Neural crest cell (in vitro differentiated cells): ENCODE measurements around the gene ASZ1. TPM values are rescaled to one million over a fixed set of nuclear protein-coding genes. Genes with fewer than 3 reads are reported as not detected.
A peak's percentile ranks its signal among the peaks of the same experiment; 100 is the strongest.

ENCODE experiments used
- DNase-seq: peaks from one replicate; pipeline ENCODE4 v3.0.0; 2021; ENCODE audit warnings: low read depth, mixed read lengths, low spot score
- H3K27ac Mint-ChIP-seq: one replicate; pipeline ENCODE4 v1.8.0; 2021; ENCODE audit warnings: mild to moderate bottlenecking, mixed read lengths; ENCODE audit not compliant: unreplicated experiment
- H3K27me3 Mint-ChIP-seq: 2 replicates; pipeline ENCODE4 v1.8.0; 2021; ENCODE audit warnings: low read depth, mild to moderate bottlenecking, mixed read lengths
- H3K36me3 Mint-ChIP-seq: 2 replicates; pipeline ENCODE4 v1.8.0; 2021; ENCODE audit warnings: low read depth, mild to moderate bottlenecking, mixed read lengths
- H3K4me1 Mint-ChIP-seq: 2 replicates; pipeline ENCODE4 v1.8.0; 2021; ENCODE audit warnings: mixed read lengths
- H3K4me3 Mint-ChIP-seq: one replicate; pipeline ENCODE4 v1.8.0; 2021; ENCODE audit warnings: mild to moderate bottlenecking, mixed read lengths
- H3K9me3 Mint-ChIP-seq: 2 replicates; pipeline ENCODE4 v1.8.0; 2021; ENCODE audit warnings: mixed read lengths
- CTCF ChIP-seq: fragments of 200-600 bp; sonication (generic); conservative IDR thresholded peaks from 2 replicates; pipeline ENCODE4 v1.5.0; 2021; ENCODE audit warnings: antibody characterized with exemption, mild to moderate bottlenecking
- total RNA-seq: library from RNA; stranded (reverse); gene quantifications from 2 replicates; pipeline ENCODE4 v1.2.1, GENCODE V29; 2021

ASZ1 gene
- total RNA-seq, 1 donor from 2014 or later: not detected

- peaks cover 3% of the 10 kb centered on the region for H3K36me3 Mint-ChIP-seq
- no peaks in the 10 kb centered on the region for H3K4me1 Mint-ChIP-seq
- H3K27ac Mint-ChIP-seq: no peak overlapping the region
- DNase-seq: no peak
- no peaks in the 10 kb centered on the region for H3K27me3 Mint-ChIP-seq
- H3K9me3 Mint-ChIP-seq: peaks cover 5% of the 10 kb centered on the region
- no peak for TF ChIP-seq CTCF
- no peak overlapping the region for H3K4me3 Mint-ChIP-seq
These were observed 32.4 kb upstream of the ASZ1 start for GRCh38 chr7:117459735-117460134.

GRCh38 chr7:117458977-117459583 is 31.8 kb upstream of the ASZ1 start:
- Mint-ChIP-seq H3K9me3 (peaks cover 5% of the 10 kb centered on the region), H3K27me3 (no peaks in the 10 kb centered on the region), H3K27ac (no peak overlapping the region), H3K36me3 (peaks cover 3% of the 10 kb centered on the region), H3K4me3 (no peak overlapping the region), H3K4me1 (no peaks in the 10 kb centered on the region)
- peak; percentile 90 for TF ChIP-seq CTCF
- DNase-seq: no peak

GRCh38 chr7:117448655-117449054 is 21.4 kb upstream of the ASZ1 start:
- H3K4me1 Mint-ChIP-seq: peaks cover 4% of the 10 kb centered on the region
- peaks cover 3% of the 10 kb centered on the region for H3K27me3 Mint-ChIP-seq
- peaks cover 21% of the 10 kb centered on the region for H3K9me3 Mint-ChIP-seq
- no peak overlapping the region for H3K27ac Mint-ChIP-seq
- no peak for TF ChIP-seq CTCF
- H3K4me3 Mint-ChIP-seq: no peak overlapping the region
- no peaks in the 10 kb centered on the region for H3K36me3 Mint-ChIP-seq
- DNase-seq: no peak

- H3K27me3 Mint-ChIP-seq: no peaks in the 10 kb centered on the region
- no peak for DNase-seq
- H3K36me3 Mint-ChIP-seq: no peaks in the 10 kb centered on the region
These were observed 19.0 kb upstream of the ASZ1 start for GRCh38 chr7:117446220-117446815.

GRCh38 chr7:117445206-117445605 is 17.9 kb upstream of the ASZ1 start:
- no peak for TF ChIP-seq CTCF
- DNase-seq: no peak
- Mint-ChIP-seq H3K27ac (no peak overlapping the region), H3K27me3 (no peaks in the 10 kb centered on the region), H3K4me1 (peaks cover 4% of the 10 kb centered on the region), H3K4me3 (no peak overlapping the region), H3K9me3 (peaks cover 11% of the 10 kb centered on the region), H3K36me3 (peaks cover 3% of the 10 kb centered on the region)

More at GRCh38 chr7:117446220-117446815, 19.0 kb upstream of the ASZ1 start:
- Mint-ChIP-seq H3K9me3 (peaks cover 14% of the 10 kb centered on the region), H3K27ac (no peak overlapping the region), H3K4me3 (no peak overlapping the region), H3K4me1 (peaks cover 4% of the 10 kb centered on the region)
- TF ChIP-seq CTCF: no peak
